ENCODE results near the gene POU2AF3.
"Not testable (repeated sequence)": the region's sequence is repeated elsewhere in the genome, so short reads cannot be mapped to it uniquely, and the experiment has no call there.

Gene POU2AF3

GRCh38 chr11:111301004-111301841, 2.9 kb downstream of the POU2AF3 start:
- DNase-seq (ENCODE audit: low read depth in 2 of 2), result no peak

GRCh38 chr11:111301842-111302118, 3.4 kb downstream of the POU2AF3 start:
- no peak for DNase-seq (ENCODE audit: low read depth in 2 of 2)

DNA sequence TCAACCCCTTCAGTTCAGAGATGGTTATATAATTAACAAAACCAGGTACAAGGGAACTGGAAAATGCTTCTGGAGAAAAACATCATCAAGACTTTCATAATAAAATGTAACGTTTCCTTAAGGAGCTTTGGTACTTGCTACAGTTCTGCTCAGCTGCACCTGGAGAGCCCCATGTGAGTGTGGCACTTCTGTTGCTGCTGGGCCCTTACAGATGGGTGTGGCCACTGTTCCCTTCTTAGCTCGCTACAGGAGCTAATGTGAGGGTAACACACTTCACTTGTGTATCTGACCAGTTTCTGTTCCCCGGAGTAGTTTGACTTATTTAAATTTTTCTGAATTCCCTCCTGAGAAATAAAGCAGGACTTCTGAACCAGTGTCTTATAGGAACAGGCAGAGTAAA, 4.0 kb downstream of the POU2AF3 start:
- DNase-seq (ENCODE audit: low read depth in 2 of 2), result no peak

- no peak for DNase-seq (ENCODE audit: low read depth in 2 of 2)
These were observed 5.1 kb downstream of the POU2AF3 start for GRCh38 chr11:111303461-111303860.

GRCh38 chr11:111305162-111305802, 6.9 kb downstream of the POU2AF3 start:
- no peak for DNase-seq (ENCODE audit: low read depth in 2 of 2)

DNA sequence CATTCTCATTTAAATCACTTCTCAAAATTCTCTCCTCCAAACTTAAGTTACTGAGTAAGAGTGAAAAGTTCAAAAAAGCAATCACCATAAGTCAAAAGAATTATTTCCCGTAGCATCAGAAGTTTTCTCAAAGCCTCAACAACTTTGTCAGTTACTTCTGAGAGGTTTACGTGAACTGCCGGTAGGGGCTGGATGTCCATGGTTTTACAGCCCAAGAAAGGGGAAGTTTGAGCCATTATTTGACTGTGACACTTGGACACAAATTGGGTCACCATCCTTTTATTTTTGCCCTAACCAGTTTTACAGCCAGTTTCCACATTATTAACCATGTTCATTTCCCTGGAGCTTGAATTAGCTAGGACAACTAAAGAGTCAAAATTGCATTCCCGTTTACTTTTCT, 7.5 kb downstream of the POU2AF3 start:
- DNase-seq (ENCODE audit: low read depth in 2 of 2), result no peak

GRCh38 chr11:111306321-111306720, 8.0 kb downstream of the POU2AF3 start:
- DNase-seq (ENCODE audit: low read depth in 2 of 2), result no peak

DNA sequence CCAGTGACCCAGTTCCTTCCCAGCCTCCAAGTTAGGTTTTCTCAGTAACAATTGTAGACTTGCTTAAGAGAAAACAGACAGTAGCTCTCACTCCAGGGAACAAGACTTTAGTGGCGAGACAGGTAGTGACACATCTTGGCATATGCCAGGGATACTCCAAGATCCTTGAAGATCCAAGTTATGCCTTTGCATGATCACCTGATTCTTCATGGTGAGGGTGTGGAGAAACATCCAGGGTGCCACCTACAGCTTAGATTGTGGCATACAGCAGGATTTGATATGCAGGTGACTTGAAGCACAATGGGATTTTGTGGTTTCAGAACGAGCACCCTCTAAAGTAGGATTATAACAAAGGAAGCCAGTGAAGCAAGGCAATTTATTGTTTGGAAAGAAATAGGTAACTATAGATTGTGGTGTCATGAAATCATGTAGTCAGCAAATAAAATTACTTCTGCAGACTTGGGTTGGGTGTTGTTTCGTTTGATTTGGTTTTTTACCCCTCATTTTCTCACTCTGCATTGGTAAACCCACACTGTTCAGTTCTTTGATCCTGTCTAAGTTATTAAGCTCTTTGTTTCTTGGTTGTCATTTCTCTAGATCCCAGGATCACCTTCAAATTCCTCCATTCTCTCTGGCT, 9.2 kb downstream of the POU2AF3 start:
- DNase-seq (ENCODE audit: low read depth in 2 of 2), result no peak

GRCh38 chr11:111308140-111308539, 9.8 kb downstream of the POU2AF3 start:
- no peak for DNase-seq (ENCODE audit: low read depth in 2 of 2)

DNA sequence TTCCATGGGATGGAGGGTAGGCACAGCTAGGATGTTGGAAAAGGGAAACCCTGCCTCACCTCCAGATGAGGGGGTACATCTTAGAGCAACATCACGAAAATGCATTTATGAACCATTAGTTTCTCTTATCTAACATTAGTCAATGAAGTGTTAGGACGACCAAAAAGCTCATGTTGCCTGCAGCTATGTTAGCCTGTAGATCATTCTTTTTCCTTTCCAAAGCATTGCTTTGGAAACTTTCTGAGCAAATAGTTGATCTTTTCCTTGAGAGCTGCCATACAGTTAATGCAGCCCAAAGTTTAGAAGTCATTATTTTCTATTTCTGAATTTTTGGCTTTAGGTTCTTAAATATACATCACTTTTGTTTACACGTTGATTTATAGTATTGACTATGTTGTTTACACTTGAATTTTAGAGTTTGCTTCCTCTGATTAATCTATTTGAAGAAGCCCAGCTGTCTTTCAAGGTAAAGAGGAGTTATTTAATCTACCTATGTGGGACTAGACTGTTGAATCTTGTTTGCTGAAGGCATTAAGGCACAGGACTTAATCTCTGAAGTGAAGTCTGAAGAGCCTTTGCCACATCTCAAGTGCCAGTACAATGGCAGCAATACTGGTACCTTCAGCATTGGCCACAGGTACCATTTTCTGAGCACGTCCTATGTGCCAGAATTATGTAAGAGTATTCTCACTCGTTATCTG, 11.0 kb downstream of the POU2AF3 start:
- no peak for DNase-seq (ENCODE audit: low read depth in 2 of 2)

DNA sequence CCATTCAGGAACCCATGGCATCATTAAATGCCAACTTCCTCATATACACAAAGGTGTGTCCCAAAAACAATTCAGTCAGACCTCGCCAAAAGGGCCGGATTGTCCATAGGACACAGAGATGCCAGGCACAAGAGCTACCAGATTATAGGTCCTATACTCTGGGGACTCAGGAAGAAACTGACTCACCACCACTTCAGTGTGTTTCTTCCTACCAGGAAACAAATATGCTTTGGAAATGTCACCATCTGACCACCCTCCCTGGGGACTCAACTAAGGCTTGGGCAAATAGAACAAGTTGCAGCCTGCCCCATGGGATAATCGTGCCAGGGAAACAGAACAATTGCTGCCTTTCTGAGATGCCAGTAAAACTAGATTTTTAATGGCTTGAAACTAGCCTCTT, 11.7 kb downstream of the POU2AF3 start:
- no peak for DNase-seq (ENCODE audit: low read depth in 2 of 2)

DNA sequence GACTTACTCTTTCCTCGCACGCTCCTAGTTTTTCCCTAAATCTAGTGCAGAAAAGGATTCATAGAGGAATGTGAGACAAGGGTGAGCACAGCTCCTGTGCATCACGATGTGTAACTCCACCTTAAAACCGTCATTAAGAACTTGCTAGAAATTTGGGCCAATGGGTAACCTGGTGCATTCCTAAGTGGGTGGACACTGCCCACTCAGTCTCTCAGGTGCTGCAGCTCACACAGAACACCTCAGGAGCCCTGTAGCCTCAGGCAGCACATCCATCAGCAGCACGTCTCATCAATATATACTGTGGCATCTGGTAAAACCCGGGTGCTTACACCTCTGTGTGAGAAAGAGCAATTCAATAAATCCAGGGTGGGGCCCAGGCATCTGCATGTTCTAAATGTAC, 12.4 kb downstream of the POU2AF3 start:
- DNase-seq (ENCODE audit: low read depth in 2 of 2), result no peak

- no peak for DNase-seq (ENCODE audit: low read depth in 2 of 2)
These were observed 13.7 kb downstream of the POU2AF3 start for GRCh38 chr11:111312076-111312475.

- no peak for DNase-seq (ENCODE audit: low read depth in 2 of 2)
These were observed 20.9 kb downstream of the POU2AF3 start for GRCh38 chr11:111319296-111319695.

GRCh38 chr11:111320199-111320598, 21.9 kb downstream of the POU2AF3 start:
- not testable (repeated sequence) for DNase-seq (ENCODE audit: low read depth in 2 of 2)

DNA sequence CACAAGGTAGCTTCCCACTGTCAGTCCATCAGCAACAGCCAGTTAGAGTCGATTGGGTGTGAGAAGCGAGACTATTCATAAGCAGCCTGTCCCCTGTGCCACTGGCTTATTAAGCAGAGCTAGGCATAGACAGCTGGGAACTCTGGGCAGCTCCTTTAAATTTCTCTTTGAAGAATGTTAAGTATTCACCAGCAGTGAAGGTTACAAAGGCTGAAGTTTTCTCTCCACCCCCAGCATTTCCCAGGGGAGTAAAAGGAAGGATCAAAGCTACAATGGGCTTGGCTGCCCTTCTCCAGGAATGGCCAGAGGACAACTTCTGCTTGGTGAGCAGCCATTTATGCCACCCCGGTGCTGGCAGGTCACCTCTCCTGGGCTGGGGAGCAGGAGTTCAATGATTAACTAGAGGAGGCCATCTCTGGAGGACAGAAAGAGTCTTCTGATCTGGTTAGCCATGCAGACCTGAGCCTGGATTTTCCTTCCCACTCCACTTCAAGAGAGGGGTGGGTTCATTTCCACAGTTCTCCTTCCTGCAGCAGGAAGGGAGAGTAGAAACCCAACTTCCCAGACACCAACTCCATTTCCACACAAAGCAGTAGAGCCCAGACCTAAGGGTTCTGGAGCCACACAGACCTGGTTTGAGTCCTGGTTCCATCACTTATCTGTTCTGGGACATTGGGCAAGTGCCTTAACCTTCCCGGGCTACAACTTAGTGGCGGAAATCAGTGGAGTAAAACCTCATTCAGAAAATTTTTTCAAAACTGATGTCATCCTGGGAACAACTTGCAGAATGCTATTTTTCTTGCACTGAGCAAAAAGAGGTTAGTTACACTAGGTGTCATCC, 22.6 kb downstream of the POU2AF3 start:
- no peak for DNase-seq (ENCODE audit: low read depth in 2 of 2)

- DNase-seq (ENCODE audit: low read depth in 2 of 2), result no peak
These were observed 24.2 kb downstream of the POU2AF3 start for GRCh38 chr11:111322534-111322933.

DNA sequence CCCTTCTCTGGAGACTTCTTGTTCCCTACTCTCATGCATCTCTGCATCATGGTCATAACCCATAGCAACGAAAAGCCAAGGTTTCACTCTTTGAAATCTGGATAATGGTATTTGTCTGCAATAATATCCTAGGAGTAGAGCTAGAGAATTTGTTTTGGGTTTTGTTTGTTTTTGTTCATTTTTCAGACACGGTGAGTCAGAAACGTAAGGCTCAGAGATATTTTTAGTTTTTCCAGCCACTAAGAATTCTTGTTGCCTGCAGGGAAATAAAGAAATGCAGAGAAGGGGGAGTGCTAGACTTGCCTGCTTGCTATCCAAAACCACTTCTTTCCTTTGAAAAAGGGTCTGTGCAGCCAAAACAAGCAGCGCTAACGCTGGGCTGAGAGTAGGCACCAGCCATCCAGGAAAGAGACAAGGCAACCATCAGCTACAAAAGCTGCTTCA, 26.0 kb downstream of the POU2AF3 start:
- DNase-seq (ENCODE audit: low read depth in 2 of 2), result peak in 1 of 2 experiments; percentile 7

- DNase-seq (ENCODE audit: low read depth in 2 of 2), result no peak
These were observed 26.9 kb downstream of the POU2AF3 start for GRCh38 chr11:111325259-111325658.

DNA sequence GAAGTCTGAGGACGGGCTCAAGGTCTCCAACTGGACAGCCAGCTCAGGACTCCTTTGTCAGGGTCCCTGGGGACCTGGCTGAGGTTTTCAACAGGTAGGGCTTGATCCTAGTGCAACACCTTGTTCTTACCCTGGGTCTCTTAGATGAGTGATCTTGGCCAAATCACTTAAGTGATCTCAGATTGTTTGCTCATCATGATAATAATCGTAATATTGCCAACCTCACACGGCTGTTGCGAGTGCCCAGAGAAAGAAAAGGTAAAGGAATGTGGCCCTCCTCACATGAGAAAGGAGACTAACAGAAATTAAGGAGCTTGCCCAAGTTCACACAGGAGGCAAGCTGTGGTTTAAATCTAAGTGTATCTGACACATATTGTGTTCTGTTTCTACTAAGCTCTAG, 28.5 kb downstream of the POU2AF3 start:
- no peak for DNase-seq (ENCODE audit: low read depth in 2 of 2)

DNA sequence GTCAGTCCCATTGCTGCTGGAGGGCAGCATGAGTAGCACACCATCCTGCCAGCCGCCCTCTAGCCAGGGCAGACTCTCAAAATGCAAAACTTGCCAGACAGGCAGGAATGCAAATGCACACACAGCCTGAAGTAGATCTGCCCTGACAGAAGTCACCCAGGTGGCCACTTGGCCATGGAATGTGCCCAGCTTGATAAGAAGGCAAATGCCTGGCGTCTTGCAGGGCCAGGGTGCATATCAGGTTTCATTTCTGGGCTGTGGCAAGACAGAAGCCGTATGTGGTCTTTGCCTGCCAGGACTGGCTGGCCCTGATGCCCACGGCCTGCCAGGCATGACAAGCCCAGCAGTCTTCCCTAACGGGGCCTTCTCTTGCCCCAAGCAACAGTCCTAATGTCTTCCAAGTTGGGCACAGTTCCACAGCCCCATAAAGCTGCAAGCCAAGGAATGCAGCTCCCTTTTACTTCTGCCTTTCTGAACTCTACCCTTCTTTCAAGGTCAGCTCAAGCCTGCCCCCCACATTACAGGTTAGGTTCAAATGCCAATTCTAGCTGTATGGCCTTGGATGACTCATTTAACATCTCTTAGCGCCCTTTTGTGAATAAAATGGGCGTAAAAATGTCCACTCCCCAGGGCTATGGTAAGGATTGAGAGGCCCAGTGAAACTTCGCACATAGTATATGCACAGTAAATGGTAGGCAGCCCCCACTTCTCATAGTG, 29.7 kb downstream of the POU2AF3 start:
- DNase-seq (ENCODE audit: low read depth in 2 of 2), result no peak

Data from fibroblast of skin of left quadriceps (primary cell).